Measurements from ENCODE around the gene ZNF407.
A peak's percentile ranks its signal among the peaks of the same experiment; 100 is the strongest.

The ZNF407 gene

GRCh38 chr18:74825460-74825859, 227.8 kb downstream of the ZNF407 start:
- no peak for DNase-seq

DNA sequence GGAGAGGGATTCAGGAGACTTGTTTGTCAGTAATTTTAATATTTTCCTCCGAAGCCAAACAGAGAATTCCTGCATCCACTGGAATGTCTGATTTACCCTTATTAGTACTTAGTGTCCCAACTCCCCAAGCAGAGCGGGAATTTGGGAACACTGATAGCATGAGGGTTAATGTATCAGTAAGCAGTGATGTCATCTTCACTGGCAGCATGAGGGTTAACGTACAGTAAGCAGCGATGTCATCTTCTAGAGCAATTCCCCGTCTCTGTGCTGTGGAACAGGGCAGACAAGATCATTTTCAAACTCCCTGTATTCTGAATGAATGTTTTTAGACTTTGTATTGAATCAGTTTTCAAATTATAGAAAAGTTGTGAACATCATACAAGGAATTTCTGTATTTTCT, 228.9 kb downstream of the ZNF407 start:
- no peak for DNase-seq

- no peak for DNase-seq
These were observed 230.5 kb downstream of the ZNF407 start for GRCh38 chr18:74828200-74828599.

DNA sequence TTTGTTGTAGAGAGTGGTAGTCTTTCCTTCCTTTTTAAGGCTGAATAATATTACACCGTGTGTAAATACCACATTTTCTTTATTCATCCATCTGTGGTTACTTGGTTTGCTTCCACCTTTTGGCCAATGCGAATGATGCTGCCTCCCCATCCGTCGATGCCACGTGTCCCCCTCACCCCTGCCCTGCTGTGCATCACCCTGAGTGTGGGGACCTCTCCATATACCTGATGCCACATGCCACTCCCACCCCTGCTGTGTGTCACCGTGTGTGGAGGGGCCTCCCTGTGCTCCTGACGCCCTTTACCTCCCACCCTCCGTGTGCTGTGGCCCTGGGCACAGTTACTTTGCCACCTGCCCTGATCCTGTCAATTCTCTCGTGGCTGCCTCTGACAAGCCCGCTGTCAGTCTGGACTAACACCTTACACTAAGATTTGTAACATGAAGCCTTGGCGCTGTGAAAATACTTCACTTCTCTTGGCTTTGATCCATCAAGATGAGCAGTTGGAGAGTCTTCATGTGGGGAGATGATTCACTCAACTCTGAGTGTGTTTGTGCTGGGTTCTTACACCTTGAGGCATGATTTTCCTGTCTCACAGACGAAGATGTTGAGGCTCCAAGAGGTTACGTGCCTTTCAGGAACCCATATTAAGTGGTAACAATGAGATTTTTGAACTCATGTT, 234.0 kb downstream of the ZNF407 start:
- DNase-seq, result no peak

DNA sequence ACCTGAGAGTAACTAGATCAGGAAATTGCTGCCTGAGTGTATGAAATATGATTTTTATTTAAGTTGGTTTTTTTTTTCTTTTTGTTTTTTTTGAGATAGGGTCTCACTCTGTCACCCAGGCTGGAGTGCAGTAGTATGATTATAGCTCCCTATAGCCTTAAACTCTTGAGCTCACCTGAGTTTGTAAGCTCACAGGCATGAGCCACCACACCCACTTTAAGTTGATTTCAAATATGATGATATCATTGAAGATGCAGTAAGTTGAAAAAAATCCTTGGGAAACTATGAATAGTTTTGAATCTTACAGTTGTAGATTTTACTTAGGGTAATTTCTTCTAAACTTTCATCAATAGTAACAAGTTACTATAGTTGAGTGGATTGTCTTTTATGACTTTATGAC, 234.7 kb downstream of the ZNF407 start:
- DNase-seq, result no peak

GRCh38 chr18:74832999-74833398, 235.3 kb downstream of the ZNF407 start:
- no peak for DNase-seq

DNA sequence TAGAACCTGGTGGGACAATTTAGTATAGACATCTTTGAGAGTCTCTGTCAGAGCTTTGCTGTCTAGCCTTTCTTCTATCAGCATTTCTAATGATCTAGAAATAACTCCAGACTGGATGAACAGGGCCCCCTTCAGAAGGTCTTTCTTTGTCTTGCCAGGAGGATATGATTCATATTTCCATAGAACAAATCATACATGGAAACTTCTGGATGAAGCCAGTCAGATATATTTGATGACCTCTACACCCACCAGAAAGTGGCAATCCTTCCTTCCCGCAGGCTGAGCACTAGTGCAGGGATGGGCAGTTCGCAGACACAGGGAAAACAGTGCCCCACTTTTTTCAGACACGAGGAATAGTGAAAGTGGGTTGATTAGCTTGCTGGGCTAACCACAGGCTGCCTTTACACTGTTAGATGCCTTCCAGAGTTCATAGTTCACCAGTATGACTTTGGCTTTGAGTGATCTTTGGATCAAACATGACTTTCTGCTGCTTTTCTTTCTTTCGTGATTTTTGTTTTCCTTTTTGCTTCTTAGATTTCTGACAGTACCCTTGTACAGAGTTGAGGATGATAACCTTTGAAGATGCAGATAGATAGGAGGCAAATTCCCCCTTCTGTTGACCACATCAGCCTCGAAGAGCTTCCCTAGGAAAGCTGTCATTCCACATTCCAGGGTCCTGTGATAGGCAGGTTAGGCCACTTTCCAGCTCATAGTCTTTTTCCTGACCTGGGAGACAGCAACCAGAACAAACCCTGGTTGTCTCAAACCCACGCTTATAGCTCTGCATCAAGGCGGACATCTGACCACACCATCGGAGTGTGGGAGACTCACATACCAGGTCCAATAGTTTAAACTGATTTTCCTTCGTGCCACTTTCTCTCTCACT, 237.0 kb downstream of the ZNF407 start:
- DNase-seq, result no peak

- peak in 4 of 51 donors; percentile 3 to 17 (median 6) for DNase-seq
These were observed 238.8 kb downstream of the ZNF407 start for GRCh38 chr18:74836296-74837139.

- no peak for DNase-seq
These were observed 243.0 kb downstream of the ZNF407 start for GRCh38 chr18:74840492-74841167.

- DNase-seq, result no peak
These were observed 243.6 kb downstream of the ZNF407 start for GRCh38 chr18:74841248-74841647.

DNA sequence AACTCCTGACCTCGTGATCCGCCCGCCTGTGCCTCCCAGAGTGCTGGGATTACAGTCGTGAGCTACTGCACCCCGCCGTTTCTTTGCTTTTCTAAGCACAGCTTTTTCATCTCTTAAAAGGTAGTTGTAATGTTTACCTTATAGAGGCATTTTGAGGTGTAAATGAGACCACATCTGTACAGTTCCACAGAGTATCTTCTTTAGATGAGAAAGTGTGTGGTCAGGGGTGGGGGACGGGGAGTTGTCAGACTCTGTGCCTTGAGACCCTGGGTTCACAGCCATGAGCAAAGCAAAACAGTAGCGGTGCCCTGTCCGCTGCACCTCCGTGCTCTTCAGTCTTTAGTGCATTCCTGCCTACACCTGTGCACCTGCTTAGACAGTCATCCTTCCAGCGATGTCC, 251.6 kb downstream of the ZNF407 start:
- DNase-seq, result no peak

DNA sequence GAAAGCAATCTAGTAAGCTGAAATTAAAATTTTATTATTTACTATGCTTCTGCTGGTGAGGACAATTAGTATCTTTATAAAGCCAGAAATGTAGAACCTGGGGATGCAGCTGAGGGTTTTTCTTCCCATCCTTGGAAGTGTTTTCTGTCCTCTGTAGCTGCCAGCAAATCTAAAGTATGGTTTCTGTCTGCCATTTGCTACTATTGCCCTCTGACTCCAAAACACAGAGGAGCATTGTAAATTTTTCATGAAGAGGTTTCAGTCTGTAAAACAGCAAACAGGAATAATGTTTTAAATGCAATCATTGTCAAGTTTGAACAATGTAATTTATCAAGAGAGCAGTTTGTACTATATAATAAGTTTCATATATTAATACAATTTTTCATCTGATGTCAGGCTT, 258.8 kb downstream of the ZNF407 start:
- no peak for DNase-seq

DNA sequence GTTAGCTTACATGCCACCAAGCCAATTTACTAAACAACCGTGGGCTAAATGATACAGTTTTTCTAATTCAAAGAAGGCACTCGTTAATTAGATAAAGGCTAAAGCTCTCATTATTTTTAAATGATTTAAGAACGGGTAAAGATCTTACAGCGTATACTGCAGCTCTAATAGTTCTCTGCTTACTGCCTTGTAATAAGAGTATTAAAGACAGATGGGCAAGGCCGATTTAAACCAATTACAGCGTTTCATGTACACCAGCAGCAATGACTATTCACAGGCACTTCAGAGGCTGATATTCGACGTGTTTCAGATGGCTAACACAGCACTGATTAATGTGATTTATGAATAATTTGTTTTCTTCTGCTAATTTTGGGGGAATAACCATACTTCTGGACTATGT, 259.3 kb downstream of the ZNF407 start:
- DNase-seq, result no peak

- no peak for DNase-seq
These were observed 260.2 kb downstream of the ZNF407 start for GRCh38 chr18:74857901-74858300.

DNA sequence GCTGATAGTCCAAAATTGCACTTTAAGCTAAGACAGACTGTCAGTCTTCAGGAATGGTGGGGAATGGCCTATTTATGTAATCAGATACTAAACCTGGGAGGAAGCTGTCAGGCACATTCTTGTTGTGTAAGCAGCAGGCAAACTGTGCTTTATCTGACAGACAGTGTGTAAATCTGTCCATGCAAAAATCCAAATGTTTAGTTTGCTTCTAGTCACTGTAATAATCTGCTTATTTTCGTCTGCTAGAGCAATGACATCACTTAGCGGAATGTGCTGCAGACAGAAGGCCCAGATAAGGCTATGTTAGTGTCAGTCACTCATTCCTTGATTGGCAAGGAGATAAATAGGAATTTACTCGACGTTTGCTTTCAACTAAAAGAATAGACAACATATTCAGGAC, 263.5 kb downstream of the ZNF407 start:
- no peak for DNase-seq

DNA sequence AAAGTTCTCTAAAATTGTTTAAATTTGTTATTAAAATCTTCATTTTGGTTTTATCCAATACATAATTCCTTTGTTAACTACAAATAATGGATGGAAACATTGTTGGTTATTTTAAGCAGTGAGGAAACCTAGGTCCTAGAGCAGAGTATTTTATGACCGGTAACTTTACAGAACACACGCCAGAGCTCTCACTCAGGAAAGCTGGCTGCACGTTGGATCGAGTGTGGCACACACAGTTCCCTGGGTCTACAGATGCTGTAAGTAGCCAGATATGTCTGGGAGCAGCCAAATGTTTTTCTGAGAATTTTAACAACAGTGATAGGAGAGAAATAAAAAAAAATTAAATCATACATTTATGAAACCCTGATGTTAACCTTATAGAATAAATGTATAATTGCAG, 264.4 kb downstream of the ZNF407 start:
- no peak for DNase-seq

DNA sequence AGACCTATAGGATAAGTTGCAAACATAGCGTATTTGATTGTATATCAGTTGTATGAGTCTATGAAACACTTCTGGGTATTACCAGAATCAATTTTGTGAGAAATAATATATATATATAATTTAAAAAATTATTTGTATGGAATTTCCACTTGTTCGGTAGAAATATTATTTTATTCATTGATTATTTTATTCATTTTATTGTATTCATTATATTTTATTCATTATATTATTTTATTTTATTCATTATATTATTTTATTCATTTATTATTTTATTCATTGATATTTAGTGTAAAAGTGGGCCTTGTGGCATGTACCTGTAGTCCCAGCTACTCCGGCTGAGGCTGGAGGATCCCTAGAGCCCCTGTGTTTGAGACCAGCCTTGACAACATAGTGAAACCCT, 268.9 kb downstream of the ZNF407 start:
- DNase-seq, result no peak

- no peak for DNase-seq
These were observed 270.8 kb downstream of the ZNF407 start for GRCh38 chr18:74868461-74868860.

DNA sequence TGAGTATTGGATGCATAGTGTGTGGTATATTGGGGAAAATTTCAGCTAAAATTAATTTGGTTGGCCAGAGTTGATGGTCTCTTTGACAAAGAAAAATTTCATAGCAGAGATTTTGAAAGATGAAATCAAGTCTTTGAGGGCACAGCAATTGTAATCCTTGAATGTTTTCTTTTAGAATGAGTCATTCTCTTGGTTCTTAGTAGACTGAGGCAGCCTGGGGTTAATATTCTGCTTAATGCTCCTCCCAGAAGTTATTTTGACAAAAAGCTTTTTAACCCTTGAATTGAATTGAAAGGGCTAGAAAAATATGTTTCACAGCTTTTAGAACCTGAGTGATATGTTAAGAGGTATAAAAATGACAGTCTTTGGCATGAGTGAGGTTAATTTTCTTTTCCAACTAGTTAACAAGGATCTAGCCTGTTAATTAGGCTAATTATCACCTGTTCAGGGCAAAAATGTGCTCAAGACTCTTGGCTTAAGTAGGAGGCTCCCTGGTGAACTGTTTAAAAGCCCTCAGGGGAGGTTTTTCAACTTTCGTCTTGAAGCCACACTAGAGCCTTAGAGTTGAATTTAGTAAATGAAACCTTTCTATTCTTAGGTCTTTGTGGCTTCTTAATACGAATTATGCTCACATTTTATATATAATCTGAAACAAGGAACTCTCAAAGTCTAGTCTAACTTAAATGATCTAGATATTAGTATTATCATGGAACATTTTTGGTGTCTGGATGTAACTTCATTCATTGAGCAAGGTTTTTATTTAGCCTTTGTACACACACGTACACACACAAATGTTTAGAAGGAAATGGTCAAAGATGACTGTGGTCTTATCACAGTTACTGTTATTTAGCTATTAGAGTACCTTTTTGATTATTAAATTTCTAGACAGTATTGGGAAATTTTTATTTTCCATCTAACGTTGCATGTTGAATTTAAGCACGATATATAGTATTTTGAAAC, 272.5 kb downstream of the ZNF407 start:
- DNase-seq, result no peak

GRCh38 chr18:74870950-74871349, 273.3 kb downstream of the ZNF407 start:
- no peak for DNase-seq
